Measurements from ENCODE around the gene OR1L6. TPM values are rescaled to one million over a fixed set of nuclear protein-coding genes. Genes with fewer than 3 reads are reported as not detected.

Gene OR1L6
- total RNA-seq, 1 donor from 2014 or later, result not detected

GRCh38 chr9:122785269-122785668, 43.2 kb downstream of the OR1L6 start:
- TF ChIP-seq, protein P1, sequence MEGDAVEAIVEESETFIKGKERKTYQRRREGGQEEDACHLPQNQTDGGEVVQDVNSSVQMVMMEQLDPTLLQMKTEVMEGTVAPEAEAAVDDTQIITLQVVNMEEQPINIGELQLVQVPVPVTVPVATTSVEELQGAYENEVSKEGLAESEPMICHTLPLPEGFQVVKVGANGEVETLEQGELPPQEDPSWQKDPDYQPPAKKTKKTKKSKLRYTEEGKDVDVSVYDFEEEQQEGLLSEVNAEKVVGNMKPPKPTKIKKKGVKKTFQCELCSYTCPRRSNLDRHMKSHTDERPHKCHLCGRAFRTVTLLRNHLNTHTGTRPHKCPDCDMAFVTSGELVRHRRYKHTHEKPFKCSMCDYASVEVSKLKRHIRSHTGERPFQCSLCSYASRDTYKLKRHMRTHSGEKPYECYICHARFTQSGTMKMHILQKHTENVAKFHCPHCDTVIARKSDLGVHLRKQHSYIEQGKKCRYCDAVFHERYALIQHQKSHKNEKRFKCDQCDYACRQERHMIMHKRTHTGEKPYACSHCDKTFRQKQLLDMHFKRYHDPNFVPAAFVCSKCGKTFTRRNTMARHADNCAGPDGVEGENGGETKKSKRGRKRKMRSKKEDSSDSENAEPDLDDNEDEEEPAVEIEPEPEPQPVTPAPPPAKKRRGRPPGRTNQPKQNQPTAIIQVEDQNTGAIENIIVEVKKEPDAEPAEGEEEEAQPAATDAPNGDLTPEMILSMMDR (IDR thresholded peaks at IDR 0.05; ENCODE audit: insufficient read depth, low read length, poor library complexity, severe bottlenecking), result no peak
- no peak for DNase-seq (ENCODE audit: low read depth)
- H3K27me3 ChIP-seq (ENCODE audit: control insufficient read depth, insufficient read depth, low read length), result no peaks in the 10 kb centered on the region
- no peaks in the 10 kb centered on the region for H3K36me3 ChIP-seq (ENCODE audit: control insufficient read depth, insufficient read depth, low read length)
- no peak overlapping the region for H3K4me3 ChIP-seq (ENCODE audit: low read depth, low read length)

GRCh38 chr9:122786338-122786737, 44.2 kb downstream of the OR1L6 start:
- DNase-seq (ENCODE audit: low read depth), result no peak
- Histone ChIP-seq H3K36me3 (ENCODE audit: control insufficient read depth, insufficient read depth, low read length) (no peaks in the 10 kb centered on the region), H3K27me3 (ENCODE audit: control insufficient read depth, insufficient read depth, low read length) (no peaks in the 10 kb centered on the region), H3K4me3 (ENCODE audit: low read depth, low read length) (no peak overlapping the region)
- TF ChIP-seq, protein P1 (IDR thresholded peaks at IDR 0.05; ENCODE audit: insufficient read depth, low read length, poor library complexity, severe bottlenecking), result no peak

- TF ChIP-seq, protein P1 (IDR thresholded peaks at IDR 0.05; ENCODE audit: insufficient read depth, low read length, poor library complexity, severe bottlenecking), result no peak
- Histone ChIP-seq H3K27me3 (ENCODE audit: control insufficient read depth, insufficient read depth, low read length) (no peaks in the 10 kb centered on the region), H3K36me3 (ENCODE audit: control insufficient read depth, insufficient read depth, low read length) (no peaks in the 10 kb centered on the region), H3K4me3 (ENCODE audit: low read depth, low read length) (no peak within 1 kb of the TSS)
- DNase-seq (ENCODE audit: low read depth), result no peak
Observed at GRCh38 chr9:122788831-122789230, 46.7 kb downstream of the OR1L6 start, which contains the start of gene OR5C1. TSS of gene OR5C1 (plus strand) at chr9:122788933. CDS start at chr9:122788933, 0 bp downstream.

GRCh38 chr9:122789256-122790046, 47.3 kb downstream of the OR1L6 start:
- Histone ChIP-seq H3K4me3 (ENCODE audit: low read depth, low read length) (no peak overlapping the region), H3K36me3 (ENCODE audit: control insufficient read depth, insufficient read depth, low read length) (no peaks in the 10 kb centered on the region), H3K27me3 (ENCODE audit: control insufficient read depth, insufficient read depth, low read length) (no peaks in the 10 kb centered on the region)
- no peak for DNase-seq (ENCODE audit: low read depth)
- TF ChIP-seq, protein P1 (IDR thresholded peaks at IDR 0.05; ENCODE audit: insufficient read depth, low read length, poor library complexity, severe bottlenecking), result no peak

DNA sequence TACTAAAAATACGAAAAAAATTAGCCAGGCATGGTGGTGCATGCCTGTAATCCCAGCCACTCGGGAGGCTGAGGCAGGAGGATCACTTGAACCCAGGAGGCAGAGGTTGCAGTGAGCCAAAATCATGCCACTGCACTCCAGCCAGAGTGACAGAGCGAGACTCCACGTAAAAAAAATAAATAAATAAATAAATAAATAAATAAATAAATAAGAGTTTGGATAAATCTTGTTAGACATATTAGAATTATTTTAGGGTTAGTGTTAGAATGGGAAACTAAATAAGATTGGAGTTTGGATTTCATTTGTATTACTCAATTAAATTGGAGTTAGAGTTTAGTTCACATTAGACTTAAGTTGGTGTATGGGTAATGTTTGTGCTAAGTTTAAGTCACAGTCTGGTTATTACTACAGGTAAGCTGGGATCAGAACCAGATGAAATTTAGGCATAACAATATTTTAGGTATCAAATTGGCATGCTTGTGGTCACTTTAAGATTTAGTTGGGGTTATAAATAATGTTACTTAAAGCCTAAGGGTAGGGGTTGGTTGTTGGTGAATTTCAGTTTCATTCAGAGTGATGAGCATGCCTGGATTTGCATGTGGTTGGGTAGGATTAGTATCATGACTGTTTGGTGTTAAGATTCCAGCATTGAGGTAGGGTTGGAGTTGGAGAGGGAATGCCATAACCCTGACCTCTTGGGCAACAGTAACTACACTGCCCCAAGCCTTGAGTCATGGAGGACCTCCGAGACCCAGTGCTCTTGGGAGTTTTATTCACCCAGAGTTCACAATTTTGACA, 50.0 kb downstream of the OR1L6 start:
- H3K4me3 ChIP-seq (ENCODE audit: low read depth, low read length), result no peak overlapping the region
- no peak for DNase-seq (ENCODE audit: low read depth)
- H3K27me3 ChIP-seq (ENCODE audit: control insufficient read depth, insufficient read depth, low read length), result no peaks in the 10 kb centered on the region
- TF ChIP-seq, protein P1 (IDR thresholded peaks at IDR 0.05; ENCODE audit: insufficient read depth, low read length, poor library complexity, severe bottlenecking), result no peak
- H3K36me3 ChIP-seq (ENCODE audit: control insufficient read depth, insufficient read depth, low read length), result no peaks in the 10 kb centered on the region
